HEK293T (cell line): ENCODE measurements around the gene NECAB3.
"Not testable (repeated sequence)": the region's sequence is repeated elsewhere in the genome, so short reads cannot be mapped to it uniquely, and the experiment has no call there.

Experiments used
- CTCF ChIA-PET: fragments of 350-600 bp; formaldehyde crosslinking; extraction: SDS; loops from one replicate; lab custom pipeline; 2021; ENCODE audit warnings: antibody characterized with exemption, inconsistent platforms; lab: Yijun Ruan, JAX
- POLR2A ChIA-PET: fragments of 350-600 bp; formaldehyde crosslinking; extraction: SDS; loops from one replicate; lab custom pipeline; 2020; ENCODE audit warnings: antibody characterized with exemption, inconsistent platforms; lab: Yijun Ruan, JAX
- DNase-seq: peaks from one replicate; pipeline ENCODE4 v3.0.0; 2012; ENCODE audit warnings: mixed read lengths; ENCODE audit errors: extremely low spot score
- ARNT ChIP-seq: fragments of 450-650 bp; IDR thresholded peaks from 2 replicates; pipeline ENCODE4 v1.6.1; 2017; ENCODE audit warnings: mild to moderate bottlenecking
- BHLHE40 ChIP-seq: fragments of 450-650 bp; IDR thresholded peaks from 2 replicates; pipeline ENCODE4 v1.6.1; 2016; ENCODE audit warnings: mild to moderate bottlenecking, moderate library complexity, borderline replicate concordance
- CTBP1 ChIP-seq: fragments of 450-650 bp; IDR thresholded peaks from 2 replicates; pipeline ENCODE4 v1.6.1; 2016; ENCODE audit warnings: borderline replicate concordance
- ELF4 ChIP-seq: fragments of 450-650 bp; IDR thresholded peaks from 2 replicates; pipeline ENCODE4 v1.6.1; 2017; ENCODE audit warnings: antibody characterized with exemption
- FOXA1 ChIP-seq: fragments of 450-650 bp; IDR thresholded peaks from 2 replicates; pipeline ENCODE4 v1.6.1; 2016; ENCODE audit warnings: mild to moderate bottlenecking
- FOXK2 ChIP-seq: fragments of 450-650 bp; IDR thresholded peaks from 2 replicates; pipeline ENCODE4 v1.6.1; 2016; ENCODE audit warnings: mild to moderate bottlenecking
- FOXM1 ChIP-seq: fragments of 450-650 bp; IDR thresholded peaks from 2 replicates; pipeline ENCODE4 v1.6.1; 2017; ENCODE audit warnings: mild to moderate bottlenecking, borderline replicate concordance
- HDGF ChIP-seq: fragments of 450-650 bp; IDR thresholded peaks from 2 replicates; pipeline ENCODE4 v1.6.1; 2017; ENCODE audit warnings: antibody characterized with exemption, borderline replicate concordance
- L3MBTL2 ChIP-seq: fragments of 450-650 bp; conservative IDR thresholded peaks from 2 replicates; pipeline ENCODE4 v1.6.1; 2016; ENCODE audit warnings: mild to moderate bottlenecking
- LEF1 ChIP-seq: fragments of 450-650 bp; IDR thresholded peaks from 2 replicates; pipeline ENCODE4 v1.6.1; 2017; ENCODE audit warnings: mild to moderate bottlenecking, borderline replicate concordance
- NFRKB ChIP-seq: fragments of 450-650 bp; IDR thresholded peaks from 2 replicates; pipeline ENCODE4 v1.6.1; 2016; ENCODE audit warnings: mild to moderate bottlenecking, moderate library complexity
- SP1 ChIP-seq: fragments of 450-650 bp; IDR thresholded peaks from 2 replicates; pipeline ENCODE4 v1.6.1; 2017
- SUZ12 ChIP-seq: fragments of 450-650 bp; IDR thresholded peaks from 2 replicates; pipeline ENCODE4 v1.6.1; 2016; ENCODE audit warnings: mild to moderate bottlenecking
- TARDBP ChIP-seq: fragments of 450-650 bp; IDR thresholded peaks from 2 replicates; pipeline ENCODE4 v1.6.1; 2016
- ZNF384 ChIP-seq: fragments of 450-650 bp; IDR thresholded peaks from 2 replicates; pipeline ENCODE4 v1.6.1; 2016
- TF ChIP-seq, protein P1 (sequence below): fragments of 450-650 bp; IDR thresholded peaks from 2 replicates; pipeline ENCODE4 v1.6.1; 2016

NECAB3 gene

GRCh38 chr20:33653218-33653899 is 20.9 kb downstream of the NECAB3 start:
- POLR2A ChIA-PET = interaction anchor here (0.6 to 3.1 kb wide), 4 partner anchors 11 to 196 kb away, joined by 3 to 23 read pairs (median 3); partner anchors contain the start of gene C20orf144
- CTCF ChIA-PET = interaction anchor here (0.9 to 1.4 kb wide), 5 partner anchors 9 to 196 kb away, joined by 3 to 5 read pairs (median 4); no protein-coding TSS in a partner anchor
- DNase-seq = peak; percentile 82
- TF ChIP-seq FOXM1 (no peak), FOXK2 (no peak), ZNF384 (no peak)
- TF ChIP-seq, protein P1, sequence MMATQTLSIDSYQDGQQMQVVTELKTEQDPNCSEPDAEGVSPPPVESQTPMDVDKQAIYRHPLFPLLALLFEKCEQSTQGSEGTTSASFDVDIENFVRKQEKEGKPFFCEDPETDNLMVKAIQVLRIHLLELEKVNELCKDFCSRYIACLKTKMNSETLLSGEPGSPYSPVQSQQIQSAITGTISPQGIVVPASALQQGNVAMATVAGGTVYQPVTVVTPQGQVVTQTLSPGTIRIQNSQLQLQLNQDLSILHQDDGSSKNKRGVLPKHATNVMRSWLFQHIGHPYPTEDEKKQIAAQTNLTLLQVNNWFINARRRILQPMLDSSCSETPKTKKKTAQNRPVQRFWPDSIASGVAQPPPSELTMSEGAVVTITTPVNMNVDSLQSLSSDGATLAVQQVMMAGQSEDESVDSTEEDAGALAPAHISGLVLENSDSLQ = no peak

DNA sequence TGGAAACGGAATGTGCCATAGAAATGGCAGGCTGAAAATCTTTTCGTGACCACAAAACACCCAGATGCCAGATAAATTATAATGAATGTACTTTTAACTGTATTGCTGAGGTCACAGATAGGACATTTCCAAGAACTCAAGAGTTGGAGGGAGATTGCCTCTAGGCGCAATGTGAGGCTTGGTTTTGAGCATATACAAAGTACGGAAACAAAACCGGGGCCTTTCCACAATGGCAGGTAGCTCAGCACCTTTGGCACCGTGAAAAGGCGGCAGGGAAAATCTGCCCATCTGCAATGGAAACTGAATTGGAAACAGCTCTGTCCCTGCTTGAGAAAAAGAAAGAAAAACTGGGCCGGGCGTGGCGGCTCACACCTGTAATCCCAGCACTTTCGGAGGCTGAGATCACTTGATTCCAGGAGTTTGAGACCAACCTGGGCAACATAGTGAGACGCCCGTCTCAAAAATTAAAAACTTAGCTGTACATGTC is 22.6 kb downstream of the NECAB3 start:
- ChIA-PET POLR2A (interaction anchor here (1.3 kb wide), 1 partner anchor 12 kb away, joined by 6 read pairs; no protein-coding TSS in a partner anchor), CTCF (no interaction called here)
- no peak for DNase-seq
- TF ChIP-seq NFRKB = no peak
- no peak for TF ChIP-seq FOXA1
- TF ChIP-seq ZNF384 = no peak
- no peak for TF ChIP-seq SP1
- no peak for TF ChIP-seq CTBP1
- TF ChIP-seq FOXK2 = no peak

GRCh38 chr20:33650753-33651561 is 23.3 kb downstream of the NECAB3 start:
- POLR2A ChIA-PET = interaction anchor here (1.3 kb wide), 1 partner anchor 13 kb away, joined by 6 read pairs; no protein-coding TSS in a partner anchor
- TF ChIP-seq CTBP1 (no peak), SUZ12 (no peak), ARNT (no peak), NFRKB (no peak), FOXK2 (no peak), LEF1 (no peak)
- DNase-seq = no peak

GRCh38 chr20:33650111-33650752 is 24.0 kb downstream of the NECAB3 start:
- no peak for DNase-seq
- TF ChIP-seq FOXK2 = no peak
- CTCF ChIA-PET = interaction anchor here (0.6 kb wide), 2 partner anchors 16 to 134 kb away, joined by 4 to 6 read pairs; no protein-coding TSS in a partner anchor
- POLR2A ChIA-PET = no interaction called here

More at GRCh38 chr20:33650753-33651561, 23.3 kb downstream of the NECAB3 start:
- CTCF ChIA-PET = interaction anchor here (0.6 kb wide), 2 partner anchors 16 to 135 kb away, joined by 4 to 6 read pairs; no protein-coding TSS in a partner anchor

DNA sequence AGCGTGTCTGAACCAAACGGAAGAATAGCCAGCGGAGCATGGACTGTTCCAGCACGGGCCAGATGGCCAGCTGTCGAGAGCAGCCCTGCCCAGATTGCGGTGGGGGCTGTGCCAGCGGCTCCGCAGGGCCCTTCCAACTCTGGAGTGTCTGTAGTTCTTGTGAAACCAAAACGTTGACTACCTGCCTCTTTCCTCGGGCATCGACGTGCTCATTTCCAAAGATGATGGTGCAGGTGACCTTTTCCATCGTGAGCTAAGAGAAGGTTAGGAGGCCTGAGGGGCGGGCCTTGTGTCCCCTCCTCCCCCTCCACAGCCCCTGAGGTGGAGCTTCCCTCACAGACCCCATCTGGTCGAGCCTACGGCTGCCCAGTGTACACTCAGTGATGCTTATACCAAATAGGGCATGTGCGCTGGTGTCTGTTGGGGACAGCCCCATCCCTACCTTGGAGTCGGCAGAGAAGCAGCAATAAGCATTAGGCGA is 25.0 kb downstream of the NECAB3 start:
- CTCF ChIA-PET = interaction anchor here (0.6 kb wide), 1 partner anchor 126 kb away, joined by 3 read pairs; no protein-coding TSS in a partner anchor
- POLR2A ChIA-PET = interaction anchor here (1.1 kb wide), 1 partner anchor 14 kb away, joined by 3 read pairs; no protein-coding TSS in a partner anchor
- DNase-seq = no peak
- TF ChIP-seq CTBP1 = no peak
- no peak for TF ChIP-seq FOXA1

GRCh38 chr20:33648396-33649004 is 25.7 kb downstream of the NECAB3 start:
- DNase-seq = no peak
- TF ChIP-seq FOXM1 (no peak), TARDBP (no peak), FOXK2 (no peak), ZNF384 (no peak), CTBP1 (no peak), BHLHE40 (no peak), SP1 (no peak), NFRKB (no peak)
- ChIA-PET POLR2A (interaction anchor here (0.6 to 1.1 kb wide), 2 partner anchors 15 to 158 kb away, joined by 3 read pairs; partner anchors contain the start of gene CBFA2T2), CTCF (no interaction called here)

DNA sequence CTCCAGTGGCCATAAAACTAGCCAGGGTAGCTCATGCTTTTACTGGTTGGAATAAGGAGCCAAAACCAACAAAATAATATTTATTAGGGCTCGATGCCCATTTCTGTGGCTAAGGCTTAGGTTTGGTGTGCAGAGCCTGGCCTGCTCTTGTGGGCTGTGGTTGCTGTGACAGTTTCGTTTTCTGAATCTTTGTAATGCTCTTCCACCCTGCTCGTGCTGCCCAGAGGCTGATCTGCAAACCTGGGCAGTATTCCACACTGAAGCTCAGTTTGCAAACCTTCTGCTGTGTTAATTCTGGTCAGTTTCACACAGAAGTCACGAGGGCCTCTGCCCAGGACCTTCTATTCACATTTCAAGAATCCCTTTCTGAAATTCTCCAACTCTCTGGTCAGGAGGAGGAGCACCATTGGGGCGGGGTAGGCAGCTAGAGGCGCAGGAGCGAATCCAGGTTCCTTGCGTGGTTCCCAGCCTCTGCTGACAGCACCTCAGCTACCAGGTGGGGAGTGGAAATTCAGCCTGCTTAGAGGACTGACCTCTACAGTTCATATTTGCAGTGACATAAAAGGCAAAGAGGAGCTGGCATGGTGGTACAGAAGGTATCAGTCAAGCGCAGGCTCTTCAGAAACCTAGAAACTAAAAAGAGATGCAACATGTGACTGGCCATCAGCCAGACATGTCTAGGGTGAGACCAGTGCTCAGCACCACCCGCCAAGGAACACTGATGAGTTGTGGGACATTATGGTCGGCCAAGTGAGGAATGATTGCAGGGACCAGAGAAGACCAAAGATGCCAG is 26.4 kb downstream of the NECAB3 start:
- ChIA-PET CTCF (interaction anchor here (1.0 kb wide), 1 partner anchor 190 kb away, joined by 3 read pairs; no protein-coding TSS in a partner anchor), POLR2A (interaction anchor here (0.7 kb wide), 1 partner anchor 187 kb away, joined by 3 read pairs; no protein-coding TSS in a partner anchor)
- TF ChIP-seq SP1 = no peak
- no peak for TF ChIP-seq SUZ12
- no peak for TF ChIP-seq CTBP1
- no peak for TF ChIP-seq BHLHE40
- no peak for TF ChIP-seq ZNF384
- no peak for TF ChIP-seq L3MBTL2
- TF ChIP-seq NFRKB = no peak
- no peak for TF ChIP-seq FOXK2
- no peak for TF ChIP-seq HDGF
- no peak for TF ChIP-seq ELF4
- TF ChIP-seq FOXM1 = no peak
- TF ChIP-seq LEF1 = no peak
- TF ChIP-seq, protein P1 = no peak
- TF ChIP-seq FOXA1 = no peak
- no peak for TF ChIP-seq ARNT
- no peak for DNase-seq

DNA sequence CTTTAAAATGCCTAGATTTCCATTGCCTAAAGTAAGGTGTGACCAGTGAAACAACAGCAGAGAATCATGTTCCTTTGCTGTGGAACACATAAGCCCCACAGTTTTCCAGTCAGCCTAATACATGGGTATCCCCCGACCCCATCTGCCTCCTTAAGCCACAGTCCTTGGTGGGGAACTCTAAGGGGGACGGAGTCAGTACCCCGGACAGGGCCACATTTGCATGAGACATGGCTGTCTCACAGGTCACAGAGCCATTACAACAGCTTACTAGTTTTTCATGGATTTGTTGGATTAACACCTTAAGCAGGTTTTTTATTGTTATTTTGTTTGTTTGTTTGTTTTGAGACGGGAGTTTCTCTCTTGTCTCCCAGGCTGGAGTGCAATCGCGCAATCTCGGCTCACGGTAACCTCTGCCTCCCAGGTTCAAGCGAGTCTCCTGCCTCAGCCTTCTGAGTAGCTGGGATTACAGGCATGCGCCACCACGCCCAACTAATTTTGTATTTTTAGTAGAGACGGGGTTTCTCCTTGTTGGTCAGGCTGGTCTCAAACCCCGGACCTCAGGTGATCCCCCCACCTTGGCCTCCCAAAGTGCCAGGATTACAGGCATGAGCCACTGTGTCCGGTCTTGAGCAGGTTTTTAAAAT is 27.1 kb downstream of the NECAB3 start:
- ChIA-PET POLR2A (interaction anchor here (0.7 kb wide), 1 partner anchor 186 kb away, joined by 3 read pairs; no protein-coding TSS in a partner anchor), CTCF (interaction anchor here (1.0 kb wide), 1 partner anchor 190 kb away, joined by 3 read pairs; no protein-coding TSS in a partner anchor)
- not testable (repeated sequence) for DNase-seq
